CD4-positive, CD25-positive, alpha-beta regulatory T cell (primary cell): ENCODE measurements around the gene KLHL15. TPM values are rescaled to one million over a fixed set of nuclear protein-coding genes. Genes with fewer than 3 reads are reported as not detected.
A peak's percentile ranks its signal among the peaks of the same experiment; 100 is the strongest.

Experiments
- ATAC-seq, 2 donors: fragments of 150-1000 bp; cut with Tn5 transposase; one replicate each; pipeline ENCODE4 v1.10.0; 2021; ENCODE audit warnings: low read depth in 2 of 2, moderate number of reproducible peaks in 2 of 2, moderate library complexity in 1 of 2
- DNase-seq, 3 donors: peaks; one replicate each; pipeline versions ENCODE4 v3.0.0 to v3.0.0-alpha.2; 2012 to 2022; ENCODE audit warnings: mixed read lengths in 1 of 3
- H3K27ac ChIP-seq: one replicate; pipeline ENCODE4 v1.7.0; 2013; ENCODE audit warnings: mild to moderate bottlenecking, low read length; ENCODE audit not compliant: insufficient read depth, poor library complexity, severe bottlenecking
- H3K27me3 ChIP-seq: one replicate; pipeline ENCODE4 v1.7.0; 2013; ENCODE audit warnings: low read length; ENCODE audit not compliant: control insufficient read depth, insufficient read depth
- H3K36me3 ChIP-seq: one replicate; pipeline ENCODE4 v1.7.0; 2013; ENCODE audit warnings: mild to moderate bottlenecking, low read length, moderate library complexity; ENCODE audit not compliant: control insufficient read depth, insufficient read depth
- H3K4me1 ChIP-seq: 2 replicates; pipeline ENCODE4 v1.7.0; 2013; ENCODE audit warnings: mild to moderate bottlenecking, low read length; ENCODE audit not compliant: insufficient read depth, control insufficient read depth, poor library complexity, severe bottlenecking
- H3K4me3 ChIP-seq: one replicate; pipeline ENCODE4 v1.7.0; 2013; ENCODE audit warnings: low read depth, mild to moderate bottlenecking, low read length, moderate library complexity
- H3K9me3 ChIP-seq, 2 experiments: 1 replicate in 1 of 2; 2 replicates in 1 of 2; pipeline ENCODE4 v1.7.0; 2013; ENCODE audit warnings: low read length in 2 of 2, mild to moderate bottlenecking in 1 of 2, moderate library complexity in 1 of 2; ENCODE audit not compliant: control insufficient read depth in 2 of 2
- H3K27ac Mint-ChIP-seq, 3 donors: one replicate each; pipeline ENCODE4 v1.8.0; 2020 to 2022; ENCODE audit warnings: mild to moderate bottlenecking in 3 of 3, mixed read lengths in 3 of 3, moderate library complexity in 2 of 3
- H3K27me3 Mint-ChIP-seq: one replicate; pipeline ENCODE4 v1.8.0; 2022; ENCODE audit warnings: mild to moderate bottlenecking, mixed read lengths
- H3K36me3 Mint-ChIP-seq: one replicate; pipeline ENCODE4 v1.8.0; 2020; ENCODE audit warnings: mixed read lengths
- H3K4me1 Mint-ChIP-seq, 4 donors: one replicate each; pipeline ENCODE4 v1.8.0; 2020 to 2022; ENCODE audit warnings: mixed read lengths in 4 of 4, mild to moderate bottlenecking in 1 of 4
- H3K4me3 Mint-ChIP-seq, 4 donors: one replicate each; pipeline ENCODE4 v1.8.0; 2020 to 2022; ENCODE audit warnings: mild to moderate bottlenecking in 4 of 4, mixed read lengths in 4 of 4, moderate library complexity in 3 of 4
- H3K9me3 Mint-ChIP-seq, 7 donors: one replicate each; pipeline ENCODE4 v1.8.0; 2020 to 2022; ENCODE audit warnings: mixed read lengths in 7 of 7, mild to moderate bottlenecking in 3 of 7, moderate library complexity in 2 of 7
- polyA plus RNA-seq, 4 donors: library from polyadenylated mRNA; unstranded; fragments of 300-500 nt; fragmentation: Illumina TruSeq; gene quantifications; one replicate each; pipeline ENCODE4 v1.2.3, GENCODE V29; 2021
- total RNA-seq: library from RNA; stranded (reverse); gene quantifications from one replicate; pipeline ENCODE4 v1.2.3, GENCODE V29; 2022

KLHL15 gene
- total and polyA plus RNA-seq, 5 donors from 2014 or later: 1.8 to 29.2 (median 2.0) TPM

GRCh38 chrX:24014388-24015018 lies 12.5 kb downstream of the KLHL15 start:
- Mint-ChIP-seq H3K4me3 (peak overlapping the region in 3 of 4 donors; percentile 2 to 70 (median 64)), H3K27ac (peak overlapping the region; percentile 10 to 94 (median 64)), H3K36me3 (peaks cover 11% of the 10 kb centered on the region), H3K27me3 (no peaks in the 10 kb centered on the region), H3K9me3 (peaks cover 0 to 2% (median 0%) of the 10 kb centered on the region in 7 donors), H3K4me1 (peaks cover 15 to 36% (median 29%) of the 10 kb centered on the region in 4 donors)
- Histone ChIP-seq H3K27ac (no peak overlapping the region), H3K9me3 (no peaks in the 10 kb centered on the region), H3K4me1 (peaks cover 7% of the 10 kb centered on the region), H3K27me3 (no peaks in the 10 kb centered on the region), H3K4me3 (peak overlapping the region; percentile 41), H3K36me3 (peaks cover 2% of the 10 kb centered on the region)
- peak; percentile 44 to 64 for ATAC-seq
- DNase-seq: peak in 1 of 3 donors; percentile 35

GRCh38 chrX:24012266-24012665 lies 14.7 kb downstream of the KLHL15 start:
- H3K9me3 ChIP-seq: no peaks in the 10 kb centered on the region
- ATAC-seq: no peak
- no peak overlapping the region for H3K4me3 ChIP-seq
- Mint-ChIP-seq H3K4me1 (peaks cover 13 to 38% (median 30%) of the 10 kb centered on the region in 4 donors), H3K27me3 (no peaks in the 10 kb centered on the region), H3K9me3 (peaks cover 0 to 2% (median 0%) of the 10 kb centered on the region in 7 donors), H3K27ac (no peak overlapping the region), H3K36me3 (peaks cover 10% of the 10 kb centered on the region), H3K4me3 (no peak overlapping the region)
- no peak for DNase-seq
- H3K4me1 ChIP-seq: peaks cover 4% of the 10 kb centered on the region
- no peaks in the 10 kb centered on the region for H3K27me3 ChIP-seq
- H3K36me3 ChIP-seq: no peaks in the 10 kb centered on the region
- H3K27ac ChIP-seq: no peak overlapping the region

DNA sequence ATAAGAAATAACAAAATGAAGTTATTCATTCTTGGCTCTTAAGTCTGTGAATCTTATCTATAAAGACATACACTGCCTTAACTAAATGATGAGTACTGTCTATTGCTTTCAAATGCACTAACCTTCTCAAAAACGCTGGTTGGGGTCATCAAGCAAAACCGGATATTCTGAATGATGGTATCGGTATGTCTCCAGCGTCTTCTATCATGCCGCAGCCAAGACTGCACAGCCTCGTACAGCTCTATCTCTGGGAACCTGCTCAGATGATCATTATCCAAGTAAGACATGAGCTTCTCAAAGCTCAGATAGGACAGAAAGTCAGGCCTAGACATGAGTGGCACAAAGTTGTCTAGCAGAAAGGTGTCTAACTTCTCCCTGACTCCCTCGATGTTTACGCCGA lies 21.1 kb downstream of the KLHL15 start:
- no peaks in the 10 kb centered on the region for H3K27me3 ChIP-seq
- no peak for DNase-seq
- H3K27ac Mint-ChIP-seq: no peak overlapping the region
- peaks cover 0 to 2% (median 0%) of the 10 kb centered on the region in 7 donors for H3K9me3 Mint-ChIP-seq
- H3K36me3 Mint-ChIP-seq: peaks cover 13% of the 10 kb centered on the region
- H3K27me3 Mint-ChIP-seq: no peaks in the 10 kb centered on the region
- no peak for ATAC-seq
- H3K27ac ChIP-seq: no peak overlapping the region
- peaks cover 9 to 37% (median 18%) of the 10 kb centered on the region in 4 donors for H3K4me1 Mint-ChIP-seq
- H3K4me1 ChIP-seq: no peaks in the 10 kb centered on the region
- H3K4me3 ChIP-seq: no peak overlapping the region
- peaks cover 8% of the 10 kb centered on the region for H3K36me3 ChIP-seq
- H3K4me3 Mint-ChIP-seq: no peak overlapping the region
- H3K9me3 ChIP-seq: no peaks in the 10 kb centered on the region

DNA sequence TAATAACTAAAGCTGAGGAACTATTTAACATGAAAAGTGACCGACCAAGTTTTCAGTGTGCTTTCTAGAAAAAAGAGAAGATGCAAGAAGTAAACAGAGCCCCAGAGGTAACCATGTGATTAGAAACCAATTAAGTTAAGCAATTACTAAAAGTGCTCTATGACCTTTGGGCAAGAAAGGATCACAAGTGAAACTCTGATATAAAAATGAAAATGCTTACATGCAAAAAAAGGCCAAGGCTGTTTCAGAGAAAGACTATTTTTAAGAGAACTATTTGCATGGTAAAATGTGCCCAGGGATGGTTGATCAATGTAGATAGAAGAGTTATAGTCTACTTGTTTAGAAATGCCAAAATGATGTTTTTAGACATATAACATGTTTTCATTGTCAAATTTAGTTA lies 22.0 kb downstream of the KLHL15 start:
- H3K4me1 ChIP-seq: no peaks in the 10 kb centered on the region
- DNase-seq (no peak), ATAC-seq (no peak)
- Mint-ChIP-seq H3K4me3 (peak overlapping the region in 1 of 4 donors; percentile 77), H3K36me3 (peaks cover 10% of the 10 kb centered on the region), H3K4me1 (peaks cover 5 to 29% (median 11%) of the 10 kb centered on the region in 4 donors), H3K9me3 (peaks cover 0 to 2% (median 0%) of the 10 kb centered on the region in 7 donors), H3K27me3 (no peaks in the 10 kb centered on the region), H3K27ac (no peak overlapping the region)
- H3K4me3 ChIP-seq: no peak overlapping the region
- H3K27me3 ChIP-seq: no peaks in the 10 kb centered on the region
- H3K36me3 ChIP-seq: peaks cover 8% of the 10 kb centered on the region
- no peaks in the 10 kb centered on the region for H3K9me3 ChIP-seq
- H3K27ac ChIP-seq: no peak overlapping the region

DNA sequence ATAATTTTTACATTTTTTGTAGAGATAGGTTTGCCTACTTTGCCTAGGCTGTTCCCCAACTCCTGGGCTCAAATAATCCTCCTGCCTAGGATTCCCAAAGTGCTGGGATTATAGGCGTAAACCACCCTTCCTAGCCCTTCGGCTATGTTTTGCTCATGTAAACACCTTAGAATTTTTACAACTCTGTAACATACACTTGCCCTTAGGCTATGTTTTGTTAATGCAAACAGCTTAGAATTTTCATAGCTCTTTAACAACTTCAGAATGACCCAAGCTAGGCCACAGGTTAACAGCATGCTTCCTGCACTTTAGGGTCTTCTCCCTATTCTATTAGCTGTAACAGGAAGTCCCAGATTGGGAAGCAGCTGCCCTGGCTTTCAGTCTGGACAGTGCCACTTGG lies 24.2 kb downstream of the KLHL15 start:
- Mint-ChIP-seq H3K9me3 (peaks cover 0 to 2% (median 0%) of the 10 kb centered on the region in 7 donors), H3K4me1 (peaks cover 4 to 20% (median 7%) of the 10 kb centered on the region in 4 donors), H3K27ac (no peak overlapping the region), H3K27me3 (no peaks in the 10 kb centered on the region), H3K4me3 (no peak overlapping the region), H3K36me3 (peaks cover 8% of the 10 kb centered on the region)
- Histone ChIP-seq H3K4me1 (no peaks in the 10 kb centered on the region), H3K4me3 (no peak overlapping the region), H3K27me3 (no peaks in the 10 kb centered on the region), H3K9me3 (no peaks in the 10 kb centered on the region), H3K36me3 (peaks cover 11% of the 10 kb centered on the region), H3K27ac (no peak overlapping the region)
- ATAC-seq: no peak
- no peak for DNase-seq

- Histone ChIP-seq H3K4me1 (no peaks in the 10 kb centered on the region), H3K4me3 (no peak overlapping the region), H3K9me3 (no peaks in the 10 kb centered on the region), H3K36me3 (peaks cover 11% of the 10 kb centered on the region), H3K27me3 (no peaks in the 10 kb centered on the region), H3K27ac (no peak overlapping the region)
- no peaks in the 10 kb centered on the region for H3K27me3 Mint-ChIP-seq
- H3K36me3 Mint-ChIP-seq: peaks cover 8% of the 10 kb centered on the region
- H3K4me3 Mint-ChIP-seq: peak overlapping the region in 1 of 4 donors; percentile 21
- no peak for DNase-seq
- H3K4me1 Mint-ChIP-seq: peaks cover 4 to 20% (median 7%) of the 10 kb centered on the region in 4 donors
- H3K27ac Mint-ChIP-seq: no peak overlapping the region
- H3K9me3 Mint-ChIP-seq: peaks cover 0 to 2% (median 0%) of the 10 kb centered on the region in 7 donors
- no peak for ATAC-seq
Measured at GRCh38 chrX:24002167-24002566, 24.8 kb downstream of the KLHL15 start.

GRCh38 chrX:23999671-24000070 lies 27.3 kb downstream of the KLHL15 start:
- Mint-ChIP-seq H3K9me3 (peaks cover 0 to 2% (median 0%) of the 10 kb centered on the region in 7 donors), H3K36me3 (peaks cover 8% of the 10 kb centered on the region), H3K27ac (peak overlapping the region in 1 of 3 donors; percentile 35), H3K27me3 (no peaks in the 10 kb centered on the region), H3K4me3 (no peak overlapping the region), H3K4me1 (peaks cover 0 to 12% (median 6%) of the 10 kb centered on the region in 4 donors)
- Histone ChIP-seq H3K4me1 (no peaks in the 10 kb centered on the region), H3K4me3 (no peak overlapping the region), H3K36me3 (peaks cover 3% of the 10 kb centered on the region), H3K27me3 (no peaks in the 10 kb centered on the region), H3K27ac (no peak overlapping the region), H3K9me3 (no peaks in the 10 kb centered on the region)
- DNase-seq: no peak
- ATAC-seq: no peak
